ENCODE results near the gene KLHL21. TPM values are rescaled to one million over a fixed set of nuclear protein-coding genes. Genes with fewer than 3 reads are reported as not detected.
A peak's percentile ranks its signal among the peaks of the same experiment; 100 is the strongest.

Gene KLHL21
- total and polyA plus RNA-seq, 10 of the 15 experiments (the other 5 are each of a cell fraction or from before 2014, with no cell fraction given): 0.76 to 12.2 (median 5.2) TPM

- ChIA-PET POLR2A (no interaction called here), RAD21 (ENCODE audit: unreplicated experiment) (no interaction called here), SMC1A (ENCODE audit: uncharacterized antibody, unreplicated experiment) (no interaction called here), CTCF (interaction anchor here (0.5 kb wide), 1 partner anchor 43 kb away, joined by 3 read pairs; no protein-coding TSS in a partner anchor)
- H3K9me3 ChIP-seq (replicated peaks; ENCODE audit: control insufficient read depth, insufficient read depth, low read length): no peaks in the 10 kb centered on the region
- H3K27me3 ChIP-seq (replicated peaks in 1 of 2; ENCODE audit: control insufficient read depth in 2 of 2, insufficient read depth in 2 of 2, low read length in 1 of 2): no peaks in the 10 kb centered on the region
- intact Hi-C loops (cut with micrococcal nuclease; ENCODE audit: unreplicated experiment): no loop called here
- BruUV-seq (replicated peaks): no TSS peak
- no peak overlapping the region for H2AFZ ChIP-seq (ENCODE audit: control insufficient read depth, low read depth, low read length)
- no peak overlapping the region for H3K27ac ChIP-seq (ENCODE audit: control insufficient read depth, insufficient read depth)
- no peaks in the 10 kb centered on the region for H3K79me2 ChIP-seq (ENCODE audit: control insufficient read depth, insufficient read depth, low read length)
- DNase-seq (ENCODE audit: low read depth, low spot score): no peak
- whole genome bisulfite sequencing (ENCODE audit: insufficient coverage, insufficient replicate concordance, low lambda C conversion rate, missing lambda C conversion rate): 79% methylated on average over 13 of the region's 13 CpGs
- no peak for FAIRE-seq
- H3K4me3 ChIP-seq: no peak overlapping the region
- peak; percentile 25; the same call in 1 of the 2 replicates for TF ChIP-seq SPI1 (IDR thresholded peaks at IDR 0.05; ENCODE audit: borderline replicate concordance, insufficient read depth, low read depth, low read length)
- 0 out of 2 replicates have a peak, but pooled peaks have one; percentile 21 for TF ChIP-seq POLR2AphosphoS2 (IDR thresholded peaks at IDR 0.05; ENCODE audit: low read depth, low read length)
- TF ChIP-seq NBN (IDR thresholded peaks at IDR 0.05): no peak
- no peaks in the 10 kb centered on the region for H4K20me1 ChIP-seq (ENCODE audit: control insufficient read depth, insufficient read depth)
- H3K9ac ChIP-seq (ENCODE audit: control insufficient read depth, insufficient read depth, low read length): no peak overlapping the region
- no peaks in the 10 kb centered on the region for H3K4me1 ChIP-seq (ENCODE audit: control insufficient read depth, insufficient read depth, low read length)
- peaks cover 15 to 25% of the 10 kb centered on the region in 2 experiments for H3K36me3 ChIP-seq (ENCODE audit: control insufficient read depth in 2 of 2, insufficient read depth in 2 of 2, low read length in 1 of 2)
- H3K4me2 ChIP-seq (ENCODE audit: control insufficient read depth, insufficient read depth): no peak overlapping the region
- in situ Hi-C loops (cut with MboI): no loop called here
- peak; percentile 45 for ATAC-seq
Measured at GRCh38 chr1:6591222-6591621, 11.4 kb downstream of the KLHL21 start.

- ChIA-PET CTCF (no interaction called here), SMC1A (ENCODE audit: uncharacterized antibody, unreplicated experiment) (interaction anchor here (1.2 kb wide), 1 partner anchor 10 kb away, joined by 3 read pairs; the partner anchor contains the start of gene ZBTB48), RAD21 (ENCODE audit: unreplicated experiment) (no interaction called here), POLR2A (no interaction called here)
- Histone ChIP-seq H2AFZ (ENCODE audit: control insufficient read depth, low read depth, low read length) (no peak overlapping the region), H3K9me3 (replicated peaks; ENCODE audit: control insufficient read depth, insufficient read depth, low read length) (no peaks in the 10 kb centered on the region), H3K4me2 (ENCODE audit: control insufficient read depth, insufficient read depth) (no peak overlapping the region), H3K27me3 (replicated peaks in 1 of 2; ENCODE audit: control insufficient read depth in 2 of 2, insufficient read depth in 2 of 2, low read length in 1 of 2) (no peaks in the 10 kb centered on the region), H4K20me1 (ENCODE audit: control insufficient read depth, insufficient read depth) (no peaks in the 10 kb centered on the region), H3K4me1 (ENCODE audit: control insufficient read depth, insufficient read depth, low read length) (no peaks in the 10 kb centered on the region), H3K4me3 (no peak overlapping the region), H3K36me3 (ENCODE audit: control insufficient read depth in 2 of 2, insufficient read depth in 2 of 2, low read length in 1 of 2) (peaks cover 11 to 23% of the 10 kb centered on the region in 2 experiments), H3K27ac (ENCODE audit: control insufficient read depth, insufficient read depth) (no peak overlapping the region), H3K79me2 (ENCODE audit: control insufficient read depth, insufficient read depth, low read length) (no peaks in the 10 kb centered on the region), H3K9ac (ENCODE audit: control insufficient read depth, insufficient read depth, low read length) (no peak overlapping the region)
- no peak for DNase-seq (ENCODE audit: low read depth, low spot score)
- BruUV-seq (replicated peaks): no TSS peak
- no peak for FAIRE-seq
- WGBS (ENCODE audit: insufficient coverage, insufficient replicate concordance, low lambda C conversion rate, missing lambda C conversion rate): 93% methylated on average over 7 of the region's 7 CpGs
- in situ Hi-C loops (cut with MboI): no loop called here
- intact Hi-C loops (cut with micrococcal nuclease; ENCODE audit: unreplicated experiment): no loop called here
- no peak for ATAC-seq
- TF ChIP-seq ZSCAN29 (IDR thresholded peaks at IDR 0.05) (no peak), CUX1 (IDR thresholded peaks at IDR 0.05; ENCODE audit: insufficient replicate concordance, low read depth, low read length) (no peak), BRCA1 (IDR thresholded peaks at IDR 0.05; ENCODE audit: low read depth, low read length) (no peak)
- TF ChIP-seq, protein P1, sequence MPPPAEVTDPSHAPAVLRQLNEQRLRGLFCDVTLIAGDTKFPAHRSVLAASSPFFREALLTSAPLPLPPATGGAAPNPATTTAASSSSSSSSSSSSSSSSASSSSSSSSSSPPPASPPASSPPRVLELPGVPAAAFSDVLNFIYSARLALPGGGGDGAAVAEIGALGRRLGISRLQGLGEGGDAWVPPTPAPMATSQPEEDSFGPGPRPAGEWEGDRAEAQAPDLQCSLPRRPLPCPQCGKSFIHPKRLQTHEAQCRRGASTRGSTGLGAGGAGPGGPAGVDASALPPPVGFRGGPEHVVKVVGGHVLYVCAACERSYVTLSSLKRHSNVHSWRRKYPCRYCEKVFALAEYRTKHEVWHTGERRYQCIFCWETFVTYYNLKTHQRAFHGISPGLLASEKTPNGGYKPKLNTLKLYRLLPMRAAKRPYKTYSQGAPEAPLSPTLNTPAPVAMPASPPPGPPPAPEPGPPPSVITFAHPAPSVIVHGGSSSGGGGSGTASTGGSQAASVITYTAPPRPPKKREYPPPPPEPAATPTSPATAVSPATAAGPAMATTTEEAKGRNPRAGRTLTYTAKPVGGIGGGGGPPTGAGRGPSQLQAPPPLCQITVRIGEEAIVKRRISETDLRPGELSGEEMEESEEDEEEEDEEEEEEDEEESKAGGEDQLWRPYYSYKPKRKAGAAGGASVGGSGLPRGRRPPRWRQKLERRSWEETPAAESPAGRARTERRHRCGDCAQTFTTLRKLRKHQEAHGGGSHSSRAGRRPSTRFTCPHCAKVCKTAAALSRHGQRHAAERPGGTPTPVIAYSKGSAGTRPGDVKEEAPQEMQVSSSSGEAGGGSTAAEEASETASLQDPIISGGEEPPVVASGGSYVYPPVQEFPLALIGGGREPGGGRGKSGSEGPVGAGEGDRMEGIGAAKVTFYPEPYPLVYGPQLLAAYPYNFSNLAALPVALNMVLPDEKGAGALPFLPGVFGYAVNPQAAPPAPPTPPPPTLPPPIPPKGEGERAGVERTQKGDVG (CRISPR knock-in tag; IDR thresholded peaks at IDR 0.05): no peak
- TF ChIP-seq, protein P2, sequence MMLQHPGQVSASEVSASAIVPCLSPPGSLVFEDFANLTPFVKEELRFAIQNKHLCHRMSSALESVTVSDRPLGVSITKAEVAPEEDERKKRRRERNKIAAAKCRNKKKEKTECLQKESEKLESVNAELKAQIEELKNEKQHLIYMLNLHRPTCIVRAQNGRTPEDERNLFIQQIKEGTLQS (IDR thresholded peaks at IDR 0.05; ENCODE audit: borderline replicate concordance, extremely low read depth, low read depth, low read length): no peak
Measured at GRCh38 chr1:6590046-6590445, 12.6 kb downstream of the KLHL21 start.

Data from GM12878 (cell line).